Prostate gland (tissue), 2 donors: ENCODE results near the gene IQCM.

Experiments
- CTCF ChIP-seq, 4 experiments: fragments of 200-600 bp in 2 of 4; fragments of 450-650 bp in 2 of 4; sonication (generic) in 2 of 4; IDR thresholded peaks; 1 replicate in 3 of 4; 2 replicates in 1 of 4; pipeline ENCODE4 v1.5.1; 2016 to 2019; ENCODE audit warnings: antibody characterized with exemption in 4 of 4, mild to moderate bottlenecking in 2 of 4, moderate library complexity in 2 of 4
- POLR2A ChIP-seq: fragments of 450-650 bp; IDR thresholded peaks from one replicate; pipeline ENCODE4 v1.6.1; 2016; ENCODE audit warnings: antibody characterized with exemption, mild to moderate bottlenecking

- TF ChIP-seq POLR2A (no peak), CTCF (IDR thresholded peaks at IDR 0.05) (no peak)
These were observed 412.6 kb downstream of the IQCM start for GRCh38 chr4:149403081-149403480.
